ENCODE results near the gene STAB2.

Gene STAB2

GRCh38 chr12:103812789-103813188 lies 225.7 kb downstream of the STAB2 start:
- no peak for DNase-seq

GRCh38 chr12:103813426-103813825 lies 226.4 kb downstream of the STAB2 start:
- DNase-seq: no peak

GRCh38 chr12:103813949-103814348 lies 226.9 kb downstream of the STAB2 start:
- no peak for DNase-seq

- no peak for DNase-seq
Measured at GRCh38 chr12:103814436-103814835, 227.4 kb downstream of the STAB2 start.

Data from T1000 (cell line).